C4-2B (cell line): ENCODE data around the gene CRELD2.

Source experiments
- ZFX ChIP-seq: fragments of 450-650 bp; IDR thresholded peaks from 2 replicates; pipeline ENCODE4 v1.6.1; 2017
- TF ChIP-seq, protein P1 (sequence below): fragments of 450-650 bp; conservative IDR thresholded peaks from 2 replicates; pipeline ENCODE4 v1.5.1; 2017; ENCODE audit warnings: mild to moderate bottlenecking

DNA sequence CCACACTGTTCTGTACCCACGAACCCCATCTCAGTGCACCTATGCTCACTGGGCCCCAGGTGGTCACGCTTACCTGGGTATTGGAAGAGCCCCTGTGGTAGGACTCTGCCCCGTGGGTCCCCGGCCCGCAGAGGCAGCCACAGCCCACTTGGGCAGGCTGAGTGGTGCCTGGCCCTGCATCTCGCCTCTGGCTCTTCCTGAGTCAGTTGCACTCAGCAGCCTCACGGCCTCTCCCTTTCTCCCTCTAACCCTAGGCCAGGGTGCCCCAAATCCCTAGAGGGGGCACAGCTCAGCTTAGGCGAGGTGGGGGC lies 9.7 kb downstream of the CRELD2 start:
- TF ChIP-seq, protein P1, sequence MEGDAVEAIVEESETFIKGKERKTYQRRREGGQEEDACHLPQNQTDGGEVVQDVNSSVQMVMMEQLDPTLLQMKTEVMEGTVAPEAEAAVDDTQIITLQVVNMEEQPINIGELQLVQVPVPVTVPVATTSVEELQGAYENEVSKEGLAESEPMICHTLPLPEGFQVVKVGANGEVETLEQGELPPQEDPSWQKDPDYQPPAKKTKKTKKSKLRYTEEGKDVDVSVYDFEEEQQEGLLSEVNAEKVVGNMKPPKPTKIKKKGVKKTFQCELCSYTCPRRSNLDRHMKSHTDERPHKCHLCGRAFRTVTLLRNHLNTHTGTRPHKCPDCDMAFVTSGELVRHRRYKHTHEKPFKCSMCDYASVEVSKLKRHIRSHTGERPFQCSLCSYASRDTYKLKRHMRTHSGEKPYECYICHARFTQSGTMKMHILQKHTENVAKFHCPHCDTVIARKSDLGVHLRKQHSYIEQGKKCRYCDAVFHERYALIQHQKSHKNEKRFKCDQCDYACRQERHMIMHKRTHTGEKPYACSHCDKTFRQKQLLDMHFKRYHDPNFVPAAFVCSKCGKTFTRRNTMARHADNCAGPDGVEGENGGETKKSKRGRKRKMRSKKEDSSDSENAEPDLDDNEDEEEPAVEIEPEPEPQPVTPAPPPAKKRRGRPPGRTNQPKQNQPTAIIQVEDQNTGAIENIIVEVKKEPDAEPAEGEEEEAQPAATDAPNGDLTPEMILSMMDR = no peak
- no peak for TF ChIP-seq ZFX
